ENCODE data around the gene PSMD2. TPM values are rescaled to one million over a fixed set of nuclear protein-coding genes. Genes with fewer than 3 reads are reported as not detected.
A peak's percentile ranks its signal among the peaks of the same experiment; 100 is the strongest.

PSMD2 gene
- total RNA-seq, 3 donors from 2014 or later (not counting 1 experiment from before 2014, with no cell fraction given), result 218 to 237 (median 231) TPM

DNA sequence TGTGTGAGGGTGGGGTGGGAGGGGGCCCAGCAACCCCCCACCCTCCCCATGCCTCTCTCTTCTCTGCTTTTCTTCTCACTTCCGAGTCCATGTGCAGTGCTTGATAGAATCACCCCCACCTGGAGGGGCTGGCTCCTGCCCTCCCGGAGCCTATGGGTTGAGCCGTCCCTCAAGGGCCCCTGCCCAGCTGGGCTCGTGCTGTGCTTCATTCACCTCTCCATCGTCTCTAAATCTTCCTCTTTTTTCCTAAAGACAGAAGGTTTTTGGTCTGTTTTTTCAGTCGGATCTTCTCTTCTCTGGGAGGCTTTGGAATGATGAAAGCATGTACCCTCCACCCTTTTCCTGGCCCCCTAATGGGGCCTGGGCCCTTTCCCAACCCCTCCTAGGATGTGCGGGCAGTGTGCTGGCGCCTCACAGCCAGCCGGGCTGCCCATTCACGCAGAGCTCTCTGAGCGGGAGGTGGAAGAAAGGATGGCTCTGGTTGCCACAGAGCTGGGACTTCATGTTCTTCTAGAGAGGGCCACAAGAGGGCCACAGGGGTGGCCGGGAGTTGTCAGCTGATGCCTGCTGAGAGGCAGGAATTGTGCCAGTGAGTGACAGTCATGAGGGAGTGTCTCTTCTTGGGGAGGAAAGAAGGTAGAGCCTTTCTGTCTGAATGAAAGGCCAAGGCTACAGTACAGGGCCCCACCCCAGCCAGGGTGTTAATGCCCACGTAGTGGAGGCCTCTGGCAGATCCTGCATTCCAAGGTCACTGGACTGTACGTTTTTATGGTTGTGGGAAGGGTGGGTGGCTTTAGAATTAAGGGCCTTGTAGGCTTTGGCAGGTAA lies 46.5 kb downstream of the PSMD2 start:
- DNase-seq (no peak), ATAC-seq (peak in 1 of 3 donors; percentile 24)
- no peaks in the 10 kb centered on the region for H3K9me3 Mint-ChIP-seq
- intact Hi-C loops (cut with micrococcal nuclease), result no loop called here
- Histone ChIP-seq H3K4me3 (ENCODE audit: low read length) (no peak overlapping the region), H3K36me3 (ENCODE audit: control insufficient read depth, insufficient read depth, low read length) (peaks cover 5% of the 10 kb centered on the region), H3K9me3 (ENCODE audit: control insufficient read depth, insufficient read depth, low read length) (no peaks in the 10 kb centered on the region), H3K27ac (ENCODE audit: low read length) (no peak overlapping the region), H3K4me1 (ENCODE audit: control insufficient read depth, insufficient read depth, low read length) (no peaks in the 10 kb centered on the region), H3K27me3 (ENCODE audit: control insufficient read depth, insufficient read depth, low read length) (no peaks in the 10 kb centered on the region)
- H3K36me3 Mint-ChIP-seq, result no peaks in the 10 kb centered on the region
- no peak for TF ChIP-seq CTCF (IDR thresholded peaks at IDR 0.05)
- 85% methylated on average over 14 of the region's 14 CpGs for WGBS (ENCODE audit: insufficient coverage)
- no peaks in the 10 kb centered on the region for H3K27me3 Mint-ChIP-seq (ENCODE audit: low read depth in 2 of 2)
- no peak overlapping the region for H3K27ac Mint-ChIP-seq
- no peak overlapping the region for H3K4me3 Mint-ChIP-seq
- H3K4me1 Mint-ChIP-seq, result peaks cover 0 to 11% of the 10 kb centered on the region in 2 donors

GRCh38 chr3:184346480-184347190 lies 47.6 kb downstream of the PSMD2 start:
- Histone ChIP-seq H3K27ac (ENCODE audit: low read length) (no peak overlapping the region), H3K4me1 (ENCODE audit: control insufficient read depth, insufficient read depth, low read length) (no peaks in the 10 kb centered on the region), H3K9me3 (ENCODE audit: control insufficient read depth, insufficient read depth, low read length) (no peaks in the 10 kb centered on the region), H3K36me3 (ENCODE audit: control insufficient read depth, insufficient read depth, low read length) (peaks cover 5% of the 10 kb centered on the region), H3K4me3 (ENCODE audit: low read length) (no peak overlapping the region), H3K27me3 (ENCODE audit: control insufficient read depth, insufficient read depth, low read length) (no peaks in the 10 kb centered on the region)
- ATAC-seq (no peak), DNase-seq (no peak)
- H3K9me3 Mint-ChIP-seq, result no peaks in the 10 kb centered on the region
- peaks cover 0 to 4% of the 10 kb centered on the region in 2 donors for H3K4me1 Mint-ChIP-seq
- H3K27me3 Mint-ChIP-seq (ENCODE audit: low read depth in 2 of 2), result no peaks in the 10 kb centered on the region
- no peak overlapping the region for H3K4me3 Mint-ChIP-seq
- intact Hi-C loops (cut with micrococcal nuclease), result no loop called here
- no peak for TF ChIP-seq CTCF (IDR thresholded peaks at IDR 0.05)
- no peak overlapping the region for H3K27ac Mint-ChIP-seq
- H3K36me3 Mint-ChIP-seq, result no peaks in the 10 kb centered on the region
- 94% methylated on average over 20 of the region's 20 CpGs for WGBS (ENCODE audit: insufficient coverage)

GRCh38 chr3:184347321-184348056 lies 48.4 kb downstream of the PSMD2 start:
- no peaks in the 10 kb centered on the region for H3K9me3 ChIP-seq (ENCODE audit: control insufficient read depth, insufficient read depth, low read length)
- Mint-ChIP-seq H3K4me3 (no peak overlapping the region), H3K27me3 (ENCODE audit: low read depth in 2 of 2) (no peaks in the 10 kb centered on the region), H3K4me1 (peaks cover 0 to 4% of the 10 kb centered on the region in 2 donors), H3K36me3 (no peaks in the 10 kb centered on the region), H3K27ac (no peak overlapping the region), H3K9me3 (no peaks in the 10 kb centered on the region)
- ATAC-seq, result no peak
- no peaks in the 10 kb centered on the region for H3K27me3 ChIP-seq (ENCODE audit: control insufficient read depth, insufficient read depth, low read length)
- intact Hi-C loops (cut with micrococcal nuclease), result no loop called here
- no peaks in the 10 kb centered on the region for H3K4me1 ChIP-seq (ENCODE audit: control insufficient read depth, insufficient read depth, low read length)
- TF ChIP-seq CTCF (IDR thresholded peaks at IDR 0.05), result no peak
- H3K27ac ChIP-seq (ENCODE audit: low read length), result no peak overlapping the region
- H3K36me3 ChIP-seq (ENCODE audit: control insufficient read depth, insufficient read depth, low read length), result peaks cover 2% of the 10 kb centered on the region
- H3K4me3 ChIP-seq (ENCODE audit: low read length), result no peak overlapping the region
- DNase-seq, result no peak
- 80% methylated on average over 11 of the region's 12 CpGs for WGBS (ENCODE audit: insufficient coverage)

Data from natural killer cell (primary cell).